NCI-H1105 treated with DMSO at 0.1 percent for 48 hours (cell line): Measurements from ENCODE around the gene BAK1.

Source experiments
- DNase-seq: peaks from one replicate; lab custom pipeline; 2025; lab: John Stamatoyannopoulos, UW

The BAK1 gene

GRCh38 chr6:33586108-33586640, 6.1 kb upstream of the BAK1 start:
- no peak for DNase-seq

- peak; percentile 75 for DNase-seq
Measured at GRCh38 chr6:33585403-33586107, 5.5 kb upstream of the BAK1 start.

- DNase-seq = no peak
Measured at GRCh38 chr6:33584700-33585402, 4.8 kb upstream of the BAK1 start.

DNA sequence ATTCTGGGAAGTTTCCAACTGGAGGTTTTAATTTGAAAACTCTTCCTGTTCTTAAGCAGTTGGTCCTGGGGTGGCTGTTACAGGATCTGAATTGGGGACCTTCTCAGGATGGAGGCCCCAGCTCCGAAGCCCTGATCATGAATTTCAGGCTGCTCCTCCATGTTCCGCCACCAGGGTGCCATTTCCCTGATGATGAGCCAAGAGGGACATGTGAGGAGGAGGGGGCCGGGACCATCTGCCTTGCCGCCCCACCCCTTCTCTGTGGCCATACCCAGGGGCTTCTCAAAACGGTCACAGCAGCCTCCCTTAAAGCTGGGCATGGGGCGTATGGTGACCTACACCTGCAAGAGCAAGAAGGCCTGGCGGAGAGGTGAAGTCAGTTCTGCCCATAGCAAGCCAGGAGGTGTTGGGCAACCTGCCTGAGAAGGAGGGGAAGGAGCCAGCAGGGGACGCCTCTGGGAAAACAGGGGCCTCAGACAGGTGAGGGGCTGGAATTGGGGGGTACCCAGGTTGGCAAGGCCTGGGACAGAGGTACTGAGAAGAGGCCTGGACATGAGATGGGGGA, 3.6 kb upstream of the BAK1 start:
- no peak for DNase-seq

GRCh38 chr6:33581186-33581585, 1.1 kb upstream of the BAK1 start:
- DNase-seq = no peak

DNA sequence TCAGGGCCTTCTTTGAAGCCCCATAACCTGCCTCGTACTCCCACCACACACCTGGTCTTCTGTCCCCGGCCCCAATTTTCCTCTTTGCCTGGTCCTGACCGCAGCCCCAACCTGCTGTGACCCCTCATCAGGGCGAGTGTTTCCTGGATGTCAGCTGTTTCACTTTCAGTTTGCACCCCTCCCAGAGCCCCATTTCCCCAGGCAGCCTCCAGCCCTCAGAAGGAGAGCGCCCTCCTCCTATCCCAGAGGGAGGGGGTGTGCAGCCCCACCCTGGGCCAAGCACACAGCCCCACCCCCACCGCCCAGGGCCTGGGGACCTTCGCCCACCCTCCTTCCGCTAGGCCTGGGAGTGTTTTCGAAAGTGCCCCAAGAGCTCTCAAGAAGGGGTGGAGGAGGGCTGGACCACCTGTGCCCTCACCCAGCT, 1.5 kb downstream of the BAK1 start:
- no peak for DNase-seq

DNA sequence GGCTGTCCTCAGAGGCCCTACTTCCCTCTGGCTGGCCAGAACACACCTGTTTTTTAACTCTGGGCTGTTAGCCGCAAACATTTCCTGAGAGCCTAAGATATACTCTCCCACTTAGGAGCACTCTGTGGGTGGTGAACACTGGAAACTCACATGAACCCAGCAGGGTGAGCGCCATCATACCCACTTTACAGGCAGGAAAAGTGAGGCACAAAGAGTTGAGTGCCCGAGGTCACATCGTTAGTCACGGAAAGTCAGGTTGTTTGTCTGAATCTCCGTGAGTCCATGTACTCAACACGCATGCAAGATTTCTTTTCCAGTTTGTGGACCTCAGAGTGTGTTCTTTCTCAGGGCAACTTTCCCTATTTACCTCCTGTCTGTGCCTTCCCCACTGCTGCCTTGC, 1.9 kb downstream of the BAK1 start:
- no peak for DNase-seq

DNA sequence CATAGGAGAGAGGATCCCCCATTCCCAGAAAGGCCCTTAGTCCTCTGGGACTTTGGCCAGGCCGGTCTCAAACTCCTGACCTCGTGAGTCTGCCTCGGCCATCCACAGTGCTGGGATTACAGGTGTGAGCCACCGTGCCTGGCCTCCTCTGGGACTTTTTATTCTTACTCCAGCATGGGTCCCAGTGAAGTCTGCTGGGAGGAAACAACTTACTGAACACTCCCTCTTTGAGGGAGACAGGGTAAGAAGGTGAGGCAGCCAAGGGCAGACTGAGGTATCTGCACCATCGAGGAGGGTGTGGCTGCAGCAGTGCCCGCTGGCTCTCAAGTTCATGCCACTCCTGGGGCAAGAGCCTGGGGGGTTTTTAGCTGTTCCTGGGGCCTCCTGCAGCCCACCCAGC, 2.4 kb downstream of the BAK1 start:
- DNase-seq = no peak

DNA sequence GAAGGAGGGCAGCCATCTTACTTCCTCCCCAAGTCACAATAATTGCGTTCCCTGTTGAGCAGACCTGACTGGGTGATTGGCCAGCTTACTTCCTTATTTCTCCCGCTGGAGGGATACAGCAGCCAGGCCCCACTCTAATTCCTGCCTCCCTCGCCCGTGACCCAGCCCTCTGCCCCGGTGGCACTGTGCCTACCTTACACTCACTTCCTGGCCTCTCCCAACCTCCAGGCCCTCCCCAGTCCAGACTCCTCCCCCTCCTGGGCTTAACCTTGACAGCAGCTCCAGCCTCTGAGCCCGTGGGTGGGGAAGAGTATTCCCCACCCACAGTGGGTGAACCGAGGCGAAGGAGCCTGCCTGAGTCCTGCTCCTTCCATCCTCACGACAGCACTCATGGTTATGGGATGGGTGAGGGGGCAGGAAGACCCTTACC, 3.0 kb downstream of the BAK1 start:
- DNase-seq = no peak

DNA sequence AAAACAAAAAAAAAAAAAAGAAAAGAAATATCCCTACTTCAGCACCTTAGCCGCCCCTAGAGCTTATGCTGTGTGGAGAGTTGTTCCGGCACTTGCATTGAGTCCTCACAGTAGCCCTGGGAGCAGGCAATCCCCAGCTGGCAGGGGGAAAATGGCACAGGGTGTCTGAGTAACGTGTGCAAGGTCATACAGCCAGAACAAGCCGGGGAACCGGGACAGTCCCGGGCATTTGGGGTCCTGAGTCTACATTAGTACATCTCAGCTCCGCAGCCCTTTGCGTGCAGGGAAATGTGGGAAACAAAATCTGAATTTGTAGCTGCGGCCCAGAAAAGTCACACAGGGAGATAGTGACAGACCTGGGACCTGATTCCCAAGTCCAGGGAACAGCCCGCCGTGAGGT, 3.4 kb downstream of the BAK1 start:
- DNase-seq = no peak

DNA sequence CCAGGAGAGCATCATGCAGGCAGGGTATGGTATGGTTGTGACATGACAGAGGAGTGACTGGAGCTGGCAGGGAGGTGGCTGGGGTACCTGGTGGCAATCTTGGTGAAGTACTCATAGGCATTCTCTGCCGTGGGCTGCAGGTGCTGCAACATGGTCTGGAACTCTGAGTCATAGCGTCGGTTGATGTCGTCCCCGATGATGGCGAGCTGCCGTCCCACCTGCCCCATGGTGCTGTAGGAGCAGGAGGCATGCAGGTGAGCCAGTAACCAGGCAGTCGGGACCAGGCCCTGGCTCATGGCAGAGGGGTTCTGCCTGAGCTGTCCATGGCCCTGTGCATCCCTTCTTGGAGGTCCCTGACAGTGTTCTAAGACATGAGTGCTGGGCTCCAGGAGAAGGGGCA, 4.9 kb downstream of the BAK1 start:
- DNase-seq = no peak

- no peak for DNase-seq
Measured at GRCh38 chr6:33571637-33572316, 8.3 kb downstream of the BAK1 start.

GRCh38 chr6:33570806-33571636, 9.1 kb downstream of the BAK1 start:
- DNase-seq = peak; percentile 81

DNA sequence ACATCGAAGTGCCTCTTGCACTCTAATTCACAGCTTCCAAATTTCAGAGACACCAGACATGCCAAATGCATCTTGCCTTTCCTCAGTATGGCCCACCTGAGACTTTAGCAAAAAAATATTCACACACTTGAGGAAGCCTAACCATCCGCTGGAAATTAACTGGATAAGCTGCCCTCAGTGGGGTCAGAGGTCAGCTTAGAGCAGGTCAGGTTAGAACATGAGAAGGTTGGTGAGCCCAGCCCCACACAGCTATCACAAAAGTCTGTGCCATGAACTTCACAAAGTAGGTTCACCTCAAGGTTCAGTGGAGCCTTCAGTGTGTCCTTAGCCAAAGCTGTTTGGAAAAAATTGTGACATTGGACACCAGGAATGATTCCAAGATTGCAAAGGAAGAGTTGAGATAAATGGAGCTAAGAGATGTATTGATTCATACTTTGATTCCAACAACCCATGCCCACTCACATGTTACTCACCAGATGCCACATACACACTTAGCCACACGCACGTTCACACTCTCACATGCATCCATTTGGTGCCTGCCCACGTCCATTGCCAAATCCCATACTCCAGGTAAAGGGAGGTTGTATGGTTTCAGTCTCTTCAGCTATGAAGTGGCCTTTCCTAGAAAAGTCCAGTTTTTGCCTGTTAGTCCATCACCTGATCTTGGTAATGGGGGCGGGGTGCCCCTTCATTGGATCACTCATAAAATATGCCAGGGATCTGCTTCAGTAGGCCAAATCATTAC, 11.1 kb downstream of the BAK1 start:
- DNase-seq = no peak

DNA sequence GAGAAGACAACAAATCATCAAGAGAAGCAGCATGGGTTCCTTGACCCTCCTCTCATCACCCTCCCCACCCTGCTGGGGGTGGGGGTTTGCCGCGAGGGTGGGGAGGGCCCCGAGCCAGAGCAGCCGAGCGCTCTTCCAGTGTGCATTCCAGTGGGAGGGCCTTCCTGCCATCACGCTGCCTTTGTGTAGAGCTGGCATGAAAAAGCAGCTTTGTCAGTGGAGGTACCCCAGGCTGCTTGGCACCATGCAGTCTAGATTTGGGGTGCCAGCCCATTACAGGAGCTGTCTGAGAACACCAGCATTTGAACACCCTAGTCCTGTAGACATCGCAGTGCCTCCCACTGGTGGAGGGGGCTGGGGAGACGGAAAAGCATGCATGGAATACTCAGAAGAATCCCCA, 12.2 kb downstream of the BAK1 start:
- DNase-seq = no peak

- no peak for DNase-seq
Measured at GRCh38 chr6:33566182-33567084, 13.6 kb downstream of the BAK1 start.

DNA sequence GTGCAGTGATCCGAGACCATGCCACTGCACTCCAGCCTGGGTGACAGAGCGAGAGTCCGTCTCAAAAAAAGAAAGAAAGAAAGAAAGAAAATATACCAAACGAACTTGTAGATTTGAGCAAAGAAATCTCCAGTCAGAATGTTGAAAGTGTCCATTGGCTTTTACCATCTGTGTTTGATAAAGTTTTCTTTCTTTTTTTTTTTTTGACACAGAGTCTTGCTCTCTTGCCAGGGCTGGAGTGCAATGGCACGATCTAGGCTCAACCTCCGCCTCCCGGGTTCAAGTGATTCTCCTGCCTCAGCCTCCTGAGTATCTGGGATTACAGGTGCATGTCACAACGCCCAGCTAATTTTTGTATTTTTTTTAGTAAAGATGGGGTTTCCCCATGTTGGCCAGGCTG, 21.3 kb downstream of the BAK1 start:
- no peak for DNase-seq

DNA sequence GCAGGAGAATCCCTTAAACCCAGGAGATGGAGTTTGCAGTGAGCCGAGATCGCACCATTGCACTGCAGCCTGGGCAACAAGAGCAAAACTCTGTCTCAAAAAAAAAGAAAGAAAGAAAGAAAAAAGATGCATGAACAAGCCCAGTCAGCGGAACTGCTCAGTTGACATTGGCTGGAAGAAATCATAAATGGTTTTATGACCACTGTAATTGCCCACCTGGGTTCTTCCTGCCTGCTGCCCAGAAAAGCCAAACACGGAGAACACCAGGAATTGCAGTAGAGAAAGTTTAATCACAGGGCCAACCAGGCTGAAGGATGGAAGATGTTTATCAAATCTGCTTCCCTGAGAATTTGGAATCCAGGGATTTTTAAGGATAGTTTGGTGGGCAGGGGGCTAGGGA, 22.7 kb downstream of the BAK1 start:
- DNase-seq = no peak

- peak; percentile 85 for DNase-seq
Measured at GRCh38 chr6:33552883-33553282, 27.2 kb downstream of the BAK1 start.

GRCh38 chr6:33552252-33552651, 27.8 kb downstream of the BAK1 start:
- DNase-seq = no peak
